GM12873 (cell line): ENCODE results near the gene CLK4.

Experiments
- CTCF ChIP-seq: IDR thresholded peaks from 2 replicates; pipeline ENCODE4 v1.5.1; 2012; ENCODE audit warnings: low read depth, mild to moderate bottlenecking, moderate library complexity, low read length, control low read depth; ENCODE audit not compliant: insufficient read depth; ENCODE audit errors: missing control alignments

The CLK4 gene

DNA sequence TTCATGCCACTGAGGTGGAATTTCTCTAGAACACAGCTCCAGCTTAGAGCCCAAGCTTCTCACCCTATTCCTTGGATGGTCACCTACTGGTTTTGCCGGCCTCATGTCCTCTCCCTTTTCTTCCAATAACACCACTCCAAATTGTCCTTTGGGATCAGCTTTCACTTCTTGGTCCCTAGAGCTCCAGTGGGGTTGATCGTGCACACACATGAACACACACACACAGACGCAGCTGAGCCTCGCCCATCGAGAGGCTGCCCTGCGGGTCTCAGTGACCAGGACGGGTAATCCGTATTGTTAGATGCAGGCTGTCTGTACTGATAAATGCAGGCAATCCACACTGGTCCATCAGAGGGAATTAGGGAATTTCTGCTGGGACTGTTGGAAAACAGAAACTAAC lies 43.6 kb downstream of the CLK4 start:
- TF ChIP-seq CTCF = no peak

DNA sequence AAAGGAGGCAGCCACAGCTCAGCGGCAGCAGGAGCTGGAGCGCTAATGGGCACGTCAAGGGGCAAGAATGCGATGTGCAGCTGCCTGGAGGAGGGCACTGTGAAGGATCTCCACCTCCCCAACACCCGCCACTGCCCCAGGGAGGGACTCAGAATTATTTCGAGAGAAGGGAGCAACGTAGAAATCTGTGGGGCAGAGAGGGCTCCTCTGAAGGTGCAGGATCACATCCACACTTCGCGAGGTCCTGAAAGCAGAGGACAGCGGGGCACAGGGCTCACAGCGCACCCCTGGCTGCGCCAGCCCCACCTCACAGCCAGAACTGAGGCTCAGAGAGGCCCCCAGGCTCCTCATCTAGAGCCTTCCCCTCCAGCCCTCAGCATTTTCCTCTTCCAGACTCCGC lies 44.6 kb downstream of the CLK4 start:
- no peak for TF ChIP-seq CTCF

DNA sequence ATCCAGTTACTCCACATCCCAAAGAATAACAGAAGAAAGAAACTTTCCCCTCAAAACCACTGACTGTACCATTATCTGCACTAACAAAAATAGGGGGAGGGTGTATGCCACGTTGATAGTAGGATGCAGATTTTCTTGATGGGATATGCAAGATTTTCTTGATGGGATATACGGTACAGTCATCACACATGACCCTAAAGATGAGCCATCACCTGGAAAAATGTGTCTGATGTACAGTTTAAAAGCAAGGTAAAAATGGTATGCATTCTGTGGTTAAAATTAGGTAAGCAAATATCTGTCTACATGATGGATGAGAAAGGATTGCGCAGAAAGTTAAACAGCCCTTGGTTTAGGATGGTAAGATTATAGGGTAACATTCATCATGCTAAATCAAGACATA lies 45.2 kb downstream of the CLK4 start:
- no peak for TF ChIP-seq CTCF

DNA sequence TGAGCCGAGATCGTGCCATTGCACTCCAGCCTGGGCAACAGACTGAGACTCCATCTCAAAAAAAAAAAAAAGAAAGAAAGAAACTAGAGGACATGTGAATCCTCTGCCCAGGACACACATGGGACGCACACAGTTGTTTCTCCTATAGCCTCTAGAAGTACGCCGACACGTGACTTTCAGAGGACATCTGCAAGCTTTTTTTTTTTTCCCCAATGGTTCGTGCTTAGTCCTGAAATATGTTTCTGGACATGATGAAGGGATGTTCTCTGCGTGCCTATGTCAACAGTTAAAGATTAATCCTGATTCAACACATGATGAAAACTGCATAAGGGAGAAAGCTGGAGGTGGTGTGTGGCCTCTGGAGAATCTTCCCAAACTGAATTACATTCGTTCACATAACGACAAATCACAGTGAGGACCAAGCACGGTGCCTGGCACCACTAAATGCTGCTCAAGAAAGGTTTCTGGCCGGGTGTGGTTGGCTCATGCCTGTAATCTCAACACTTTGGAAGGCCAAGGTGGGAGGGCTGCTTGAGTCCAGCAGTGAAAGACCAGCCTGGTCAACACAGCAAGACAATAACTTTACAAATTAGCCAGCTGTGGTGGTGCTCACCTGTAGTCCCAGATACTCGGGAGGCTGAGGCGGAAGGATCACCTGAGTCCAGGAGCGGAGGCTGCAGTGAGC lies 46.4 kb downstream of the CLK4 start:
- no peak for TF ChIP-seq CTCF

DNA sequence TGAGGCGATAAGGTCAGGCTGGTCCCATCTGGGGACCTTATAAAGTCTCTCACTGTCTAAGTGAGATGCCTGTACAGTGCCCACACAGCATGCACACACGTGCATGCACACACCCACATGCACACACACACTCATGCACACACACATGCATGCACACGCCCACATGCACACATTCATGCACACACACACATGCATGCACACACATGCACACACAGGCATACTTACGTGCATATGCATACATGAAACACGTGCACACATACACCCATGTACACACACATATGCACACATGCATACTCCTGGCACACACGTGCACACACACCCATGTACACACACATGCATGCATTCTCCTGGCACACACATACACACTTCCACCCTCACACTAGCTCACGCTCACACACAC lies 48.9 kb downstream of the CLK4 start:
- TF ChIP-seq CTCF = no peak

GRCh38 chr5:178577376-178577839 lies 49.4 kb downstream of the CLK4 start:
- no peak for TF ChIP-seq CTCF

- TF ChIP-seq CTCF = no peak
These were observed 50.1 kb downstream of the CLK4 start for GRCh38 chr5:178576591-178577351.
